Spleen (tissue), 11 donors: ENCODE measurements around the gene FNBP1L. TPM values are rescaled to one million over a fixed set of nuclear protein-coding genes. Genes with fewer than 3 reads are reported as not detected.

Experiments
- DNase-seq: peaks from one replicate; pipeline ENCODE4 v3.0.0-alpha.2; 2020
- H3K27ac ChIP-seq, 8 donors: fragments of 200-600 bp; sonication (generic) in 7 of 8; 1 replicate in 4 of 8; 2 replicates in 4 of 8; pipeline versions ENCODE4 v1.5.0 to v1.8.0; 2016 to 2021; ENCODE audit warnings: inconsistent platforms in 4 of 8, mild to moderate bottlenecking in 4 of 8, moderate library complexity in 1 of 8
- H3K27me3 ChIP-seq, 7 donors: fragments of 200-600 bp; sonication (generic) in 6 of 7; replicated peaks in 1 of 7; 1 replicate in 4 of 7; 2 replicates in 3 of 7; pipeline versions ENCODE4 v1.5.0 to v1.8.0; 2016 to 2021; ENCODE audit warnings: inconsistent platforms in 3 of 7, mild to moderate bottlenecking in 1 of 7
- H3K36me3 ChIP-seq, 6 donors: fragments of 200-600 bp; sonication (generic) in 5 of 6; 1 replicate in 4 of 6; 2 replicates in 2 of 6; pipeline versions ENCODE4 v1.5.0 to v1.8.0; 2016 to 2021; ENCODE audit warnings: inconsistent platforms in 2 of 6
- H3K4me1 ChIP-seq, 6 donors: fragments of 200-600 bp; sonication (generic) in 5 of 6; 1 replicate in 3 of 6; 2 replicates in 3 of 6; pipeline versions ENCODE4 v1.5.0 to v1.8.0; 2016 to 2021; ENCODE audit warnings: inconsistent platforms in 3 of 6
- H3K4me3 ChIP-seq, 8 donors: fragments of 200-600 bp; sonication (generic) in 7 of 8; 1 replicate in 4 of 8; 2 replicates in 4 of 8; pipeline versions ENCODE4 v1.5.0 to v1.8.0; 2016 to 2021; ENCODE audit warnings: inconsistent platforms in 4 of 8, mild to moderate bottlenecking in 4 of 8, moderate library complexity in 2 of 8
- H3K9me3 ChIP-seq, 8 donors: fragments of 200-600 bp; sonication (generic) in 7 of 8; 1 replicate in 4 of 8; 2 replicates in 4 of 8; pipeline versions ENCODE4 v1.5.0 to v1.8.0; 2016 to 2021; ENCODE audit warnings: inconsistent platforms in 4 of 8
- POLR2A ChIP-seq, 3 donors: fragments of 450-650 bp; IDR thresholded peaks; one replicate each; pipeline ENCODE4 v1.5.1; 2017; ENCODE audit warnings: antibody characterized with exemption in 3 of 3, mild to moderate bottlenecking in 1 of 3
- POLR2AphosphoS5 ChIP-seq, 3 donors: sonication (generic); formaldehyde crosslinking; IDR thresholded peaks; one replicate each; pipeline ENCODE4 v1.5.1; 2017; ENCODE audit warnings: antibody characterized with exemption in 3 of 3
- WGBS, 5 donors: extraction: QIAGEN DNeasy Blood & Tissue Kit in 3 of 5; methylation state at CpG; one replicate each; pipeline versions ENCODE4 v1.1.5 to v1.1.7; 2013 to 2018; 5-methylcytosine and 5-hydroxymethylcytosine counted together
- intact Hi-C: fragments of 100-400 bp; cut with DNase I; formaldehyde crosslinking; loops from one replicate; pipeline ENCODE4 v1.15.0; 2023; ENCODE audit warnings: low total_unique reads
- polyA plus RNA-seq, 3 donors: library from polyadenylated mRNA; stranded (reverse); fragments of 200-250 nt; gene quantifications; one replicate each; pipeline ENCODE4 v1.2.1, GENCODE V29; 2013
- total RNA-seq, 7 donors: library from RNA; depleted of rRNA in 3 of 7; stranded (reverse); fragments of >200 nt in 3 of 7; fragmentation: NEBNext Ultra II Directional in 4 of 7; extraction: Animal tissue kit (Norgen Biotek cat#: 25700) in 4 of 7; gene quantifications; one replicate each; pipeline versions ENCODE4 v1.1.0 to v1.2.1, GENCODE V29; 2016 to 2021
- TF ChIP-seq, protein P1 (sequence below), 11 experiments: fragments of 200-600 bp in 7 of 11; fragments of 450-650 bp in 4 of 11; sonication (generic) in 4 of 11; IDR thresholded peaks in 8 of 11; conservative IDR thresholded peaks in 3 of 11; 1 replicate in 7 of 11; 2 replicates in 4 of 11; pipeline versions ENCODE4 v1.4.0 to v1.8.0; 2016 to 2021; ENCODE audit warnings: antibody characterized with exemption in 11 of 11, inconsistent platforms in 4 of 11, mild to moderate bottlenecking in 1 of 11
- donor health status: healthy with polysubstance abuse.
- donor health status: DM: no; HTN: no; CAD: no; lungs with moderate emphysema.
- donor health status: DM: no; HTN: no; CAD: no.
- donor health status: Bipolar disorder and iron deficiency.
- donor health status: healthy.
- donor health status: DM: no; HTN: no; CAD: no.
- donor health status: DM: yes; HTN: yes; CAD: no.

FNBP1L gene
- total and polyA plus RNA-seq, 10 donors = 1.5 to 10.0 (median 5.5) TPM

DNA sequence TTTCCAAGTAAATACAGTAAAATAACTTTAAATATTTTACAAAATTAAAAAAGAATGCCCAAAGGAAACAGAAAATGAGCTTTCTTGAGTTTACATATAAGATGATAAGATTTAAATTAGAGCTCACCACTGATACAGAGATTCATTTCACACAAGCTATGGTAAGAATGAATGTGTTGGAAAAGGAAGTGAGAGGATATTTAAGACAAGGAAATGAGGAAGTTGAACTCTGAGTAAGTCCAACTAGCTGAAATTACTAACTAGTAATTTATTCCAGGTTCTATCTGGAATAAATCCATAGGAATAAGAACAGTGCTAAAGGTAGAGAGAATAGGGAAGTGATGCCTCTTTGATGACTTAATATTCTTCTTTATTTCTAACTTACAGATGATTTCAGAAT is 42.4 kb downstream of the FNBP1L start:
- intact Hi-C loops = no loop called here
- H3K4me3 ChIP-seq = no peak overlapping the region

DNA sequence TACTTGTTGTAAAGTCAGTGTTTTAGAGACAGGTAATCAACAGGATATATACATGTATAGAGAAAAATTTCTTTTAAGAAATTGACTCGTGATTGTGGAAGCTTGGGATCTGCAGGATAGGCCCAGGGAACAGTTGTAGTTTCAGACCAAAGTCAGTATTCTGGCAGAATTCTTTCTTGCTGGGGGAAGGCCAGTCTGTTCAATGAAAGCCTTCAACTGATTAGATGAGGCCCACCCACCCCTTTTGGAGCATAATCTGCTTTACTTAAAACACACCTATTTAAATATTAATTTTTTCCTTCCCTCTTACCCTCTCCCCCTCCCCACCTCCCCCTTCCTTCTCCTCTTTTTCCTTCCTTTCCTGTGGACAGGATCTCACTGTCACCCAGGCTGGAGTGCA is 48.0 kb downstream of the FNBP1L start:
- intact Hi-C loops = no loop called here
- TF ChIP-seq POLR2AphosphoS5 (IDR thresholded peaks at IDR 0.05) (no peak), POLR2A (IDR thresholded peaks at IDR 0.05) (no peak)
- TF ChIP-seq, protein P1, sequence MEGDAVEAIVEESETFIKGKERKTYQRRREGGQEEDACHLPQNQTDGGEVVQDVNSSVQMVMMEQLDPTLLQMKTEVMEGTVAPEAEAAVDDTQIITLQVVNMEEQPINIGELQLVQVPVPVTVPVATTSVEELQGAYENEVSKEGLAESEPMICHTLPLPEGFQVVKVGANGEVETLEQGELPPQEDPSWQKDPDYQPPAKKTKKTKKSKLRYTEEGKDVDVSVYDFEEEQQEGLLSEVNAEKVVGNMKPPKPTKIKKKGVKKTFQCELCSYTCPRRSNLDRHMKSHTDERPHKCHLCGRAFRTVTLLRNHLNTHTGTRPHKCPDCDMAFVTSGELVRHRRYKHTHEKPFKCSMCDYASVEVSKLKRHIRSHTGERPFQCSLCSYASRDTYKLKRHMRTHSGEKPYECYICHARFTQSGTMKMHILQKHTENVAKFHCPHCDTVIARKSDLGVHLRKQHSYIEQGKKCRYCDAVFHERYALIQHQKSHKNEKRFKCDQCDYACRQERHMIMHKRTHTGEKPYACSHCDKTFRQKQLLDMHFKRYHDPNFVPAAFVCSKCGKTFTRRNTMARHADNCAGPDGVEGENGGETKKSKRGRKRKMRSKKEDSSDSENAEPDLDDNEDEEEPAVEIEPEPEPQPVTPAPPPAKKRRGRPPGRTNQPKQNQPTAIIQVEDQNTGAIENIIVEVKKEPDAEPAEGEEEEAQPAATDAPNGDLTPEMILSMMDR (IDR thresholded peaks at IDR 0.05 in 8 of 11, conservative IDR thresholded peaks at IDR 0.05 in 3 of 11) = no peak
- H3K4me1 ChIP-seq = no peaks in the 10 kb centered on the region
- no peaks in the 10 kb centered on the region for H3K27me3 ChIP-seq
- no peaks in the 10 kb centered on the region for H3K36me3 ChIP-seq
- DNase-seq = no peak
- no peak overlapping the region for H3K27ac ChIP-seq
- 86 to 100% (median 91%) methylated on average over 1 of the region's 1 CpG for WGBS, 5 donors
- H3K9me3 ChIP-seq = no peaks in the 10 kb centered on the region
- no peak overlapping the region for H3K4me3 ChIP-seq

More for the DNA sequence above, 42.4 kb downstream of the FNBP1L start:
- H3K9me3 ChIP-seq = no peaks in the 10 kb centered on the region
- DNase-seq = no peak
- H3K27me3 ChIP-seq = no peaks in the 10 kb centered on the region
- TF ChIP-seq, protein P1 (IDR thresholded peaks at IDR 0.05 in 8 of 11, conservative IDR thresholded peaks at IDR 0.05 in 3 of 11) = no peak
- no peak for TF ChIP-seq POLR2A (IDR thresholded peaks at IDR 0.05)
- no peak for TF ChIP-seq POLR2AphosphoS5 (IDR thresholded peaks at IDR 0.05)
- H3K36me3 ChIP-seq = no peaks in the 10 kb centered on the region
- no peak overlapping the region for H3K27ac ChIP-seq
- H3K4me1 ChIP-seq = peaks cover 0 to 5% (median 0%) of the 10 kb centered on the region in 6 donors

DNA sequence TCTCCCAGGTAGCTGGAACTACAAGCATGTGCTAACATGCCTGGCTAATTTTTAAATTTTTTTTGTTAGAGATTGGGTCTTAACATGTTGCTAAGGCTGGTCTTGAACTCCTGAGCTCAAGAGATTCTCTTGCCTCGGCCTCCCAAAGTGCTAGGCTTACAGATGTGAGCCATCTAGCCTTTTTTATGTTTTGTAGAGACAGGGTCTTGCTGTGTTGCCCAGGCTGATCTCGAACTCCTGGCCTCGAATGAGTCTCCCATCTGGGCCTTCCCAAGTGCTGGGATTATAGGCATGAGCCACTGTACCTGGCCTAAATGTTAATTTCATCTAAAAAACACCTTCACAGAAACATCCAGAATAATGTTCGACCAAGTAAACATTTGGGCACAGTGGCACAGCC is 48.6 kb downstream of the FNBP1L start:
- no peak overlapping the region for H3K27ac ChIP-seq
- WGBS, 5 donors = 77 to 96% (median 90%) methylated on average over 4 of the region's 4 CpGs
- H3K27me3 ChIP-seq = no peaks in the 10 kb centered on the region
- DNase-seq = no peak
- intact Hi-C loops = no loop called here
- TF ChIP-seq POLR2AphosphoS5 (IDR thresholded peaks at IDR 0.05) (no peak), POLR2A (IDR thresholded peaks at IDR 0.05) (no peak)
- TF ChIP-seq, protein P1 (IDR thresholded peaks at IDR 0.05 in 8 of 11, conservative IDR thresholded peaks at IDR 0.05 in 3 of 11) = no peak
- no peaks in the 10 kb centered on the region for H3K36me3 ChIP-seq
- no peaks in the 10 kb centered on the region for H3K9me3 ChIP-seq
- no peak overlapping the region for H3K4me3 ChIP-seq
- H3K4me1 ChIP-seq = no peaks in the 10 kb centered on the region

DNA sequence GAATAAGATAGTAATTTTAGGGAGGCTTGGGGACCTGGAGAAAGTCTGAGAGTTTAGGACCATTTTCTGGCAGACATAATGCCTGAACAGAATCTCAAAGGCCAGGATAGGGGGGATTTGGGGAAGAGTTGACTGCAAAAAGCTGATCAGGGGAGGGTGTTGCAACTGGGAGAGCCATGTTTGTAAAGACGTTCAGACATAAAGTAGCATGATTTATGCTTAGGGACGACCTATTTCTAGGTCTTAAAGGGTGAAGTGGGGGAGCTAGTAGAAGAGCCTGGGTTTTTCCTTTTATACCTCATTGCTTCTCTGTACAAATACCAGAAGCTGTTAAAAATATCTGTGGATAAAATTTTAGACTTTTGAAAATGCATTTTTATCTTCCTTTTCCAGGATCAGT is 51.2 kb downstream of the FNBP1L start:
- TF ChIP-seq POLR2A (IDR thresholded peaks at IDR 0.05) = no peak
- TF ChIP-seq, protein P1 (IDR thresholded peaks at IDR 0.05 in 8 of 11, conservative IDR thresholded peaks at IDR 0.05 in 3 of 11) = no peak
- TF ChIP-seq POLR2AphosphoS5 (IDR thresholded peaks at IDR 0.05) = no peak
- Histone ChIP-seq H3K4me1 (no peaks in the 10 kb centered on the region), H3K9me3 (no peaks in the 10 kb centered on the region), H3K27ac (no peak overlapping the region), H3K27me3 (no peaks in the 10 kb centered on the region), H3K36me3 (no peaks in the 10 kb centered on the region), H3K4me3 (no peak overlapping the region)
- no peak for DNase-seq
- intact Hi-C loops = no loop called here
- 67 to 79% (median 76%) methylated on average over 2 of the region's 2 CpGs for WGBS, 5 donors
